ENCODE measurements around the gene SLC26A9. TPM values are rescaled to one million over a fixed set of nuclear protein-coding genes. Genes with fewer than 3 reads are reported as not detected.

Gene SLC26A9
- total and polyA plus RNA-seq, 8 donors = 4.1 to 42.5 (median 6.8) TPM

DNA sequence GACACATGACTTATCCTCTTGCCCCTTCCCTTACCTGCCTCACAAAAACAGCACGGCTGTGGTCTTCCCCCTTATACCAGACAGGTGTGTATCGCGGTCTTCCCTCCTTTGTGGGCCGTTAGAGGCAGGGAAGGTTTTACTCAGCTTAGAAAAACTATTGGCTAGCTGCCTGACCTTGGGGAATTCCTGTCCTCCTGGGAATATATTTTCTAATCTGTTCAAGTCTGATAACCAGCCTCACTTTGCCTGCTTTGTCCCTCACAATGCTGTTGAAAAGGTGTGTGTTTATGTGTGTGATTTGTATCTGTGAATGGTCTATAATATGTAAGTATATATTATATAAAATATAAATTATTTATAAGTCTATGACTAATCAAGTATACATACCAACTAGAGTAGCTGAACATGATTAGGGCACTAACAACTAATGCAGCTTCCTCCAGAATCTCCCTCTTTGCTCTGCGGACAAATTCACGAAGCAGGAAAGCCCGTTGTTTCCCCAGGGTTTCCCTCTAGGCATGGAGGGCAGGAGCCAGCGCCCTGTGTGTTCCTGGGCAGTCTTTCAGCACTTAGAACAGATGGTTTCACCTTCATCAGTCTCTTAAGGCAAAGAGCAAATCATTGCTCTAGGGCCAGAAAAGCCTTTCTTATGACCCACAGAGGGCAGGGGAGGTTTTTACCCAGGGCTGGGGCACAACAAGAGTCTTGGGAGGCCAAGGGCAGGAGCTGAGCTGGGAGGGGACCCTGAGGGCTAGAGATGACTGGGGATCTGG lies 25.6 kb downstream of the SLC26A9 start:
- intact Hi-C loops (cut with DNase I) = loop anchor here in 1 of 2 donors (2.0 to 10.0 kb wide), 3 partner anchors 61 to 197 kb away; partner anchors contain the start of gene AVPR1B
- ATAC-seq (no peak), DNase-seq (no peak)
- H3K4me1 ChIP-seq = peaks cover 12 to 15% of the 10 kb centered on the region in 2 donors
- TF ChIP-seq, protein P1, sequence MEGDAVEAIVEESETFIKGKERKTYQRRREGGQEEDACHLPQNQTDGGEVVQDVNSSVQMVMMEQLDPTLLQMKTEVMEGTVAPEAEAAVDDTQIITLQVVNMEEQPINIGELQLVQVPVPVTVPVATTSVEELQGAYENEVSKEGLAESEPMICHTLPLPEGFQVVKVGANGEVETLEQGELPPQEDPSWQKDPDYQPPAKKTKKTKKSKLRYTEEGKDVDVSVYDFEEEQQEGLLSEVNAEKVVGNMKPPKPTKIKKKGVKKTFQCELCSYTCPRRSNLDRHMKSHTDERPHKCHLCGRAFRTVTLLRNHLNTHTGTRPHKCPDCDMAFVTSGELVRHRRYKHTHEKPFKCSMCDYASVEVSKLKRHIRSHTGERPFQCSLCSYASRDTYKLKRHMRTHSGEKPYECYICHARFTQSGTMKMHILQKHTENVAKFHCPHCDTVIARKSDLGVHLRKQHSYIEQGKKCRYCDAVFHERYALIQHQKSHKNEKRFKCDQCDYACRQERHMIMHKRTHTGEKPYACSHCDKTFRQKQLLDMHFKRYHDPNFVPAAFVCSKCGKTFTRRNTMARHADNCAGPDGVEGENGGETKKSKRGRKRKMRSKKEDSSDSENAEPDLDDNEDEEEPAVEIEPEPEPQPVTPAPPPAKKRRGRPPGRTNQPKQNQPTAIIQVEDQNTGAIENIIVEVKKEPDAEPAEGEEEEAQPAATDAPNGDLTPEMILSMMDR (IDR thresholded peaks at IDR 0.05) = no peak
- no peak overlapping the region for H3K4me3 ChIP-seq
- H3K9me3 ChIP-seq = no peaks in the 10 kb centered on the region
- H3K27ac ChIP-seq = no peak overlapping the region
- no peaks in the 10 kb centered on the region for H3K27me3 ChIP-seq
- H3K36me3 ChIP-seq = no peaks in the 10 kb centered on the region

DNA sequence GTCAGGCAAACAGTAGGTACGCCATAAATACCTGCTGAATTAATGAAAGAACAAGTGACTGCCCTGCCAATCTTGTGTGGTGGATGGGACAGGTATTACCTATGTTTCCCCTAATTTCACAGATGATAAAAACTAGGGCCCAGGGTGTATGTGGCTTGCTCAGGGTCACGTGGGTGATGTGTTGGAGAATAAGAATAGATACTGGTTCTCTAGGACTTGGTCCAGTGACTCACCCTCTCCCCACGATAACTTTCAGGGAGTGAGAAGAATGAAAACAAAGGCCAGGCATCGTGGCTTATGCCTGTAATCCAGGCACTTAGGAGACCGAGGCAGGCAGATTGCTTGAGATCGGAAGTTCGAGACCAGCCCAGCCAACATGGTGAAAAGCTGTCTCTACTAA lies 26.7 kb downstream of the SLC26A9 start:
- intact Hi-C loops (cut with DNase I) = loop anchor here in 1 of 2 donors (10.0 kb wide), 2 partner anchors 122 to 198 kb away; partner anchors contain the start of gene AVPR1B
- TF ChIP-seq, protein P1 (IDR thresholded peaks at IDR 0.05) = no peak
- Histone ChIP-seq H3K27me3 (no peaks in the 10 kb centered on the region), H3K4me3 (no peak overlapping the region), H3K36me3 (no peaks in the 10 kb centered on the region), H3K4me1 (peaks cover 12 to 15% of the 10 kb centered on the region in 2 donors), H3K27ac (no peak overlapping the region), H3K9me3 (no peaks in the 10 kb centered on the region)
- no peak for ATAC-seq
- no peak for DNase-seq

DNA sequence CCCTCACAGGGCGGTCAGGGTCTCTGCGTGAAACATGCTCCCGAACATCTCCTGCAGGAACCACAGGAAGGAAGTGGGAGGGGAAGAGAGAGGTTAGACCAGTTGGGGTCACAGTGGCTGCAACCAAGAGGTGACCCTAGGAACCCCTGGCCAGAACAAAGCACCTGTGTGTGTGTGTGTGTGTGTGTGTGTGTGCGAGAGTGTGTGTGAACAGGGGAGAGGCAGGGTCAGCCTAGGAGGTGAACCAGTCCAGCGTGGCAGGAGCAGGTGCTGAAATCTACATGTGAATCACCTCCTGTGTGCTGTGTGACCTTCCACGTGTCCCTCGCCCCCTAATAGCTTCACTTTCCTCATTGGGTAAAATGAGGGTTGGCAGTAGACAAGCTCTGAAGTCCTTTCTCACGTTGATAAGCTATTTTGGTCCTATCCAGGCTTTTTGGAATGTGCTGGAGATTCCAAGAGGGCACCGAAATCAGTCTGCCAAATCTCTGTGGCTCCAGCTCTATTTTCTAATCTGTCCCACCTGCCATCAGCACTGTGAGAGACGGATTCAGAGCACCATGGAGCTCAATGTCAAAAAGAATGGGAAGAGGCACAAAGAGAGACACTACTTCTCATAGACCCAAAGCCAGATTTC lies 27.8 kb downstream of the SLC26A9 start:
- no peak overlapping the region for H3K27ac ChIP-seq
- ATAC-seq (no peak), DNase-seq (no peak)
- no peaks in the 10 kb centered on the region for H3K9me3 ChIP-seq
- TF ChIP-seq, protein P1 (IDR thresholded peaks at IDR 0.05) = no peak
- intact Hi-C loops (cut with DNase I) = loop anchor here in 1 of 2 donors (10.0 kb wide), 2 partner anchors 121 to 199 kb away; partner anchors contain the start of gene AVPR1B
- H3K4me3 ChIP-seq = no peak overlapping the region
- H3K36me3 ChIP-seq = no peaks in the 10 kb centered on the region
- peaks cover 12 to 15% of the 10 kb centered on the region in 2 donors for H3K4me1 ChIP-seq
- H3K27me3 ChIP-seq = no peaks in the 10 kb centered on the region

DNA sequence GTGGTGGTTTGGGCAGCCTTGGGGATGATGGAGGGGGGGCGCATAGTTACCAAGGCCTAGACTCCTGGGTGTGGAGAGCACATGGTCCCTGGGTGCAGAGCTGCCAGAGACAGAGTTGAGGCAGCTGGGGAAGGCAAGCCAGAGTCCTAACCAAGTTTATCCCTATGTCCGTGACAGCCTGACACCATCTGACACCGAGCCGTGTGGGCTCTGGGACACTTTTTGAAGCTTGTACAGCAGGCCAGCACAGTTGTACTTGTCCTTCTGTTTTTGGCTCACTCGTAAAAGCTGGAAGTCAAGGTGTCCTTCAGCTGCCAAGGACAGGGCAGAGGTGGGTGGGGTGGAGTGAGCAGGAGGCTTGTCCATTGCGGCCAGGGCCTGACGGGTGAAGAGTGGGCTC lies 28.5 kb downstream of the SLC26A9 start:
- intact Hi-C loops (cut with DNase I) = loop anchor here in 1 of 2 donors (10.0 kb wide), 2 partner anchors 120 to 200 kb away; partner anchors contain the start of gene AVPR1B
- no peak for ATAC-seq
- no peak overlapping the region for H3K27ac ChIP-seq

More for the DNA sequence above, 28.5 kb downstream of the SLC26A9 start:
- Histone ChIP-seq H3K36me3 (no peaks in the 10 kb centered on the region), H3K4me3 (no peak overlapping the region), H3K27me3 (no peaks in the 10 kb centered on the region), H3K9me3 (no peaks in the 10 kb centered on the region), H3K4me1 (peaks cover 9 to 14% of the 10 kb centered on the region in 2 donors)
- TF ChIP-seq, protein P1 (IDR thresholded peaks at IDR 0.05) = no peak
- no peak for DNase-seq

All from left lung (tissue), 10 donors.